Caco-2 (cell line): ENCODE measurements around the gene TSPAN4. TPM values are rescaled to one million over a fixed set of nuclear protein-coding genes. Genes with fewer than 3 reads are reported as not detected.

Source experiments
- BruUV-seq: library from RNA; stranded (reverse); fragments of 400-500 nt; replicated peaks from 2 replicates; lab custom pipeline; 2021; lab: Mats Ljungman, UMichigan
- CTCF ChIA-PET: fragments of 300-600 bp; sonication (Branson Sonifier 250); formaldehyde crosslinking; loops from one replicate; lab custom pipeline; 2022; ENCODE audit warnings: antibody characterized with exemption; lab: Charles Lee
- POLR2A ChIA-PET: fragments of 300-600 bp; sonication (Branson Sonifier 250); formaldehyde crosslinking; loops from one replicate; lab custom pipeline; 2022; ENCODE audit warnings: antibody characterized with exemption; lab: Charles Lee
- DNase-seq, 2 experiments: peaks; one replicate each; pipeline versions ENCODE4 v3.0.0 to v3.0.0-alpha.2; 2020 to 2022
- H3K27me3 ChIP-seq: replicated peaks from 2 replicates; pipeline ENCODE4 v1.6.0; 2011; ENCODE audit warnings: low read length; ENCODE audit not compliant: control insufficient read depth, insufficient read depth
- H3K36me3 ChIP-seq: 2 replicates; pipeline ENCODE4 v1.5.1; 2011; ENCODE audit warnings: low read length; ENCODE audit not compliant: control insufficient read depth, insufficient read depth
- H3K4me1 ChIP-seq: fragments of 250-450 bp; sonication (Bioruptor Pico); 2 replicates; pipeline ENCODE4 v1.5.1; 2020; ENCODE audit warnings: mild to moderate bottlenecking
- H3K4me3 ChIP-seq: 2 replicates; pipeline ENCODE4 v1.5.1; 2011; ENCODE audit warnings: low read depth, mild to moderate bottlenecking, control low read depth, low read length
- H3K9me3 ChIP-seq: fragments of 250-450 bp; sonication (Bioruptor Pico); 2 replicates; pipeline ENCODE4 v1.5.1; 2020; ENCODE audit warnings: mild to moderate bottlenecking, moderate library complexity
- H3K27ac Mint-ChIP-seq: one replicate; pipeline ENCODE4 v1.8.0; 2022; ENCODE audit warnings: mixed read lengths; ENCODE audit not compliant: unreplicated experiment
- H3K27me3 Mint-ChIP-seq: one replicate; pipeline ENCODE4 v1.8.0; 2022; ENCODE audit warnings: mixed read lengths; ENCODE audit not compliant: insufficient read depth, unreplicated experiment
- H3K36me3 Mint-ChIP-seq: one replicate; pipeline ENCODE4 v1.8.0; 2022; ENCODE audit warnings: mild to moderate bottlenecking, mixed read lengths; ENCODE audit not compliant: insufficient read depth, unreplicated experiment
- H3K4me1 Mint-ChIP-seq: one replicate; pipeline ENCODE4 v1.8.0; 2022; ENCODE audit warnings: low read depth, mixed read lengths; ENCODE audit not compliant: unreplicated experiment
- H3K4me3 Mint-ChIP-seq: one replicate; pipeline ENCODE4 v1.8.0; 2022; ENCODE audit warnings: mild to moderate bottlenecking, moderate library complexity, mixed read lengths; ENCODE audit not compliant: unreplicated experiment
- H3K9me3 Mint-ChIP-seq: one replicate; pipeline ENCODE4 v1.8.0; 2022; ENCODE audit warnings: mixed read lengths; ENCODE audit not compliant: unreplicated experiment
- CTCF ChIP-seq, 2 experiments: fragments of 200-600 bp in 1 of 2; IDR thresholded peaks; 1 replicate in 1 of 2; 2 replicates in 1 of 2; pipeline versions ENCODE4 v1.5.1 to v1.8.0; 2011 to 2022; ENCODE audit warnings: antibody characterized with exemption in 1 of 2, control low read depth in 1 of 2, inconsistent platforms in 1 of 2, low read depth in 1 of 2, low read length in 1 of 2, mild to moderate bottlenecking in 1 of 2, moderate library complexity in 1 of 2; ENCODE audit not compliant: insufficient read depth in 1 of 2, severe bottlenecking in 1 of 2, unreplicated experiment in 1 of 2
- intact Hi-C: fragments of 100-400 bp; cut with micrococcal nuclease; formaldehyde crosslinking; loops from one replicate; pipeline ENCODE4 v1.10.0; 2022; ENCODE audit not compliant: unreplicated experiment
- total RNA-seq: library from RNA; stranded (reverse); gene quantifications from 2 replicates; pipeline ENCODE4 v1.2.3, GENCODE V29; 2022

TSPAN4 gene
- total RNA-seq, 1 experiment from 2014 or later, result 95.9 TPM

- Mint-ChIP-seq H3K4me1 (no peaks in the 10 kb centered on the region), H3K4me3 (no peak overlapping the region), H3K9me3 (no peaks in the 10 kb centered on the region), H3K36me3 (peaks cover 32% of the 10 kb centered on the region), H3K27me3 (no peaks in the 10 kb centered on the region), H3K27ac (no peak overlapping the region)
- no peaks in the 10 kb centered on the region for H3K27me3 ChIP-seq
- H3K36me3 ChIP-seq, result no peaks in the 10 kb centered on the region
- no peak for TF ChIP-seq CTCF (IDR thresholded peaks at IDR 0.05; ENCODE audit: insufficient read depth in 1 of 2, low read depth in 1 of 2, low read length in 1 of 2, severe bottlenecking in 1 of 2, unreplicated experiment in 1 of 2)
- ChIA-PET CTCF (no interaction called here), POLR2A (no interaction called here)
- no peaks in the 10 kb centered on the region for H3K9me3 ChIP-seq
- BruUV-seq, result no TSS peak
- intact Hi-C loops, result no loop called here
- no peak for DNase-seq
- no peak overlapping the region for H3K4me3 ChIP-seq
- peaks cover 20% of the 10 kb centered on the region for H3K4me1 ChIP-seq
Observed at GRCh38 chr11:800473-800872, 42.2 kb upstream of the TSPAN4 start.

GRCh38 chr11:801097-801780 lies 41.4 kb upstream of the TSPAN4 start:
- BruUV-seq, result no TSS peak
- POLR2A ChIA-PET, result no interaction called here

GRCh38 chr11:802018-802617 lies 40.5 kb upstream of the TSPAN4 start:
- peaks cover 31% of the 10 kb centered on the region for H3K36me3 Mint-ChIP-seq
- CTCF ChIA-PET, result no interaction called here
- POLR2A ChIA-PET, result no interaction called here
- H3K4me3 Mint-ChIP-seq, result no peak overlapping the region
- Histone ChIP-seq H3K4me3 (no peak overlapping the region), H3K9me3 (no peaks in the 10 kb centered on the region), H3K4me1 (peaks cover 14% of the 10 kb centered on the region; the same call in 1 of the 2 replicates), H3K27me3 (no peaks in the 10 kb centered on the region), H3K36me3 (no peaks in the 10 kb centered on the region)
- DNase-seq, result no peak
- H3K27me3 Mint-ChIP-seq, result no peaks in the 10 kb centered on the region
- intact Hi-C loops, result no loop called here
- TF ChIP-seq CTCF (IDR thresholded peaks at IDR 0.05; ENCODE audit: insufficient read depth in 1 of 2, low read depth in 1 of 2, low read length in 1 of 2, severe bottlenecking in 1 of 2, unreplicated experiment in 1 of 2), result no peak
- H3K4me1 Mint-ChIP-seq, result no peaks in the 10 kb centered on the region
- BruUV-seq, result no TSS peak
- no peaks in the 10 kb centered on the region for H3K9me3 Mint-ChIP-seq
- no peak overlapping the region for H3K27ac Mint-ChIP-seq

More at GRCh38 chr11:801097-801780, 41.4 kb upstream of the TSPAN4 start:
- Histone ChIP-seq H3K4me1 (peaks cover 23% of the 10 kb centered on the region), H3K9me3 (no peaks in the 10 kb centered on the region), H3K27me3 (no peaks in the 10 kb centered on the region), H3K4me3 (no peak overlapping the region), H3K36me3 (no peaks in the 10 kb centered on the region)
- CTCF ChIA-PET, result no interaction called here
- H3K36me3 Mint-ChIP-seq, result peaks cover 35% of the 10 kb centered on the region
- H3K4me1 Mint-ChIP-seq, result no peaks in the 10 kb centered on the region
- DNase-seq, result no peak
- intact Hi-C loops, result no loop called here
- no peak overlapping the region for H3K27ac Mint-ChIP-seq
- no peak overlapping the region for H3K4me3 Mint-ChIP-seq
- H3K27me3 Mint-ChIP-seq, result no peaks in the 10 kb centered on the region
- TF ChIP-seq CTCF (IDR thresholded peaks at IDR 0.05; ENCODE audit: insufficient read depth in 1 of 2, low read depth in 1 of 2, low read length in 1 of 2, severe bottlenecking in 1 of 2, unreplicated experiment in 1 of 2), result no peak
- no peaks in the 10 kb centered on the region for H3K9me3 Mint-ChIP-seq
